Neuronal stem cell (in vitro differentiated cells): ENCODE measurements around the gene MYO3B.
"Not testable (repeated sequence)": the region's sequence is repeated elsewhere in the genome, so short reads cannot be mapped to it uniquely, and the experiment has no call there.

Source experiments
- DNase-seq: peaks from one replicate; pipeline ENCODE4 v3.0.0-alpha.2; 2013; ENCODE audit warnings: low spot score
- H2AFZ ChIP-seq: one replicate; pipeline ENCODE4 v1.6.1; 2013; ENCODE audit warnings: mild to moderate bottlenecking, low read length, inconsistent platforms
- H2AK5ac ChIP-seq: 2 replicates; pipeline ENCODE4 v1.6.1; 2013; ENCODE audit warnings: low read depth, mild to moderate bottlenecking, inconsistent platforms, low read length, moderate library complexity, mixed read lengths
- H2BK120ac ChIP-seq: 2 replicates; pipeline ENCODE4 v1.6.1; 2013; ENCODE audit warnings: low read depth, mild to moderate bottlenecking, inconsistent platforms, low read length, moderate library complexity, mixed read lengths
- H2BK12ac ChIP-seq: one replicate; pipeline ENCODE4 v1.6.1; 2013; ENCODE audit warnings: low read length, inconsistent platforms
- H2BK15ac ChIP-seq: 2 replicates; pipeline ENCODE4 v1.6.1; 2013; ENCODE audit warnings: mild to moderate bottlenecking, low read length, inconsistent platforms, mixed read lengths
- H2BK5ac ChIP-seq: one replicate; pipeline ENCODE4 v1.6.1; 2013; ENCODE audit warnings: inconsistent platforms, mild to moderate bottlenecking, low read length, moderate library complexity
- H3K14ac ChIP-seq: one replicate; pipeline ENCODE4 v1.6.1; 2013; ENCODE audit warnings: low read length, inconsistent platforms
- H3K18ac ChIP-seq: 2 replicates; pipeline ENCODE4 v1.6.1; 2013; ENCODE audit warnings: low read length, inconsistent platforms
- H3K23ac ChIP-seq: 2 replicates; pipeline ENCODE4 v1.6.1; 2013; ENCODE audit warnings: low read depth, mild to moderate bottlenecking, mixed read lengths, low read length, inconsistent platforms; ENCODE audit not compliant: poor library complexity
- H3K27ac ChIP-seq: replicated peaks from 3 replicates; pipeline ENCODE4 v1.5.1; 2013; ENCODE audit warnings: low read length, inconsistent platforms
- H3K27me3 ChIP-seq, 3 experiments: 2 replicates each; pipeline ENCODE4 v1.6.1; 2013; ENCODE audit warnings: low read length in 3 of 3, mild to moderate bottlenecking in 2 of 3, inconsistent platforms in 1 of 3, low read depth in 1 of 3, mixed read lengths in 1 of 3, moderate library complexity in 1 of 3; ENCODE audit not compliant: control insufficient read depth in 3 of 3, insufficient read depth in 3 of 3
- H3K36me3 ChIP-seq, 2 donors: replicated peaks in 1 of 2; 2 replicates each; pipeline ENCODE4 v1.6.1; 2013; ENCODE audit warnings: low read length in 2 of 2; ENCODE audit not compliant: control insufficient read depth in 2 of 2, insufficient read depth in 2 of 2
- H3K4ac ChIP-seq: 2 replicates; pipeline ENCODE4 v1.6.1; 2013; ENCODE audit warnings: inconsistent platforms, mild to moderate bottlenecking, low read length, moderate library complexity
- H3K4me1 ChIP-seq, 2 donors: 1 replicate in 1 of 2; 2 replicates in 1 of 2; pipeline ENCODE4 v1.6.1; 2013; ENCODE audit warnings: low read length in 2 of 2, low read depth in 1 of 2; ENCODE audit not compliant: control insufficient read depth in 2 of 2, insufficient read depth in 1 of 2
- H3K4me2 ChIP-seq: one replicate; pipeline ENCODE4 v1.6.1; 2013; ENCODE audit warnings: mild to moderate bottlenecking, low read length, inconsistent platforms; ENCODE audit not compliant: insufficient read depth, poor library complexity, severe bottlenecking
- H3K4me3 ChIP-seq, 2 donors: 2 replicates each; pipeline ENCODE4 v1.5.1; 2013; ENCODE audit warnings: low read length in 2 of 2, mild to moderate bottlenecking in 2 of 2, inconsistent platforms in 1 of 2, moderate library complexity in 1 of 2
- H3K79me1 ChIP-seq: one replicate; pipeline ENCODE4 v1.6.1; 2013; ENCODE audit warnings: low read depth, mild to moderate bottlenecking, inconsistent platforms, low read length, moderate library complexity
- H3K9ac ChIP-seq: one replicate; pipeline ENCODE4 v1.6.1; 2013; ENCODE audit warnings: mild to moderate bottlenecking, low read depth, low read length, inconsistent platforms; ENCODE audit not compliant: poor library complexity
- H3K9me3 ChIP-seq, 2 donors: replicated peaks in 1 of 2; 2 replicates each; pipeline versions ENCODE3 to v1.6.1; 2013; ENCODE audit warnings: low read length in 2 of 2, mild to moderate bottlenecking in 2 of 2, inconsistent platforms in 1 of 2, low read depth in 1 of 2, mixed read lengths in 1 of 2, moderate library complexity in 1 of 2; ENCODE audit not compliant: control insufficient read depth in 2 of 2, insufficient read depth in 1 of 2
- H4K8ac ChIP-seq: one replicate; pipeline ENCODE4 v1.6.1; 2013; ENCODE audit warnings: low read depth, mild to moderate bottlenecking, inconsistent platforms, low read length, moderate library complexity
- H4K91ac ChIP-seq: one replicate; pipeline ENCODE4 v1.6.1; 2013; ENCODE audit warnings: low read length, low read depth, mild to moderate bottlenecking, inconsistent platforms; ENCODE audit not compliant: poor library complexity
- WGBS, 2 donors: extraction: QIAGEN DNeasy Blood & Tissue Kit; methylation state at CpG; one replicate each; pipeline ENCODE4 v1.1.7; 2013; ENCODE audit warnings: missing lambda C conversion rate in 2 of 2, mixed read lengths in 1 of 2; ENCODE audit not compliant: insufficient read length in 2 of 2, insufficient replicate concordance in 1 of 2; ENCODE audit errors: extremely low coverage in 2 of 2; 5-methylcytosine and 5-hydroxymethylcytosine counted together

The MYO3B gene

GRCh38 chr2:170349269-170349668 lies 171.3 kb downstream of the MYO3B start:
- H3K79me1 ChIP-seq, H4K91ac ChIP-seq, H2BK15ac ChIP-seq, H3K27me3 ChIP-seq, H2BK120ac ChIP-seq, H3K14ac ChIP-seq, H3K9ac ChIP-seq, H3K4me3 ChIP-seq, H2BK12ac ChIP-seq, H3K23ac ChIP-seq, H3K27ac ChIP-seq, H4K8ac ChIP-seq, H2AK5ac ChIP-seq, DNase-seq, H3K18ac ChIP-seq, H3K4ac ChIP-seq, H3K4me1 ChIP-seq, H2BK5ac ChIP-seq, H3K9me3 ChIP-seq, H3K4me2 ChIP-seq, H2AFZ ChIP-seq, H3K36me3 ChIP-seq: not testable (repeated sequence)
- no CpG with 5 or more reads among the region's 5 CpGs for WGBS, 2 donors

GRCh38 chr2:170350929-170351826 lies 173.2 kb downstream of the MYO3B start:
- Histone ChIP-seq H3K79me1 (no peaks in the 10 kb centered on the region), H3K23ac (no peak overlapping the region), H3K27me3 (no peaks in the 10 kb centered on the region), H3K4me1 (peaks cover 9 to 15% of the 10 kb centered on the region in 2 donors), H3K27ac (no peak overlapping the region), H3K18ac (peak overlapping the region; percentile 36), H4K8ac (no peak overlapping the region), H3K9me3 (no peaks in the 10 kb centered on the region), H3K4me2 (no peak overlapping the region), H3K4me3 (no peak overlapping the region), H4K91ac (no peak overlapping the region), H2AK5ac (no peak overlapping the region), H2BK5ac (no peak overlapping the region), H3K4ac (no peak overlapping the region), H3K36me3 (no peaks in the 10 kb centered on the region), H2BK120ac (no peak overlapping the region), H2AFZ (no peak overlapping the region), H2BK15ac (no peak overlapping the region), H3K9ac (no peak overlapping the region), H3K14ac (no peak overlapping the region), H2BK12ac (no peak overlapping the region)
- DNase-seq = no peak
- no CpG with 5 or more reads among the region's 4 CpGs for WGBS, 2 donors

- H2BK12ac ChIP-seq = no peak overlapping the region
- H3K14ac ChIP-seq = no peak overlapping the region
- peak overlapping the region; percentile 89 for H3K27ac ChIP-seq
- H3K27me3 ChIP-seq = no peaks in the 10 kb centered on the region
- no peak overlapping the region for H3K4ac ChIP-seq
- H2AFZ ChIP-seq = no peak overlapping the region
- no peak overlapping the region for H3K23ac ChIP-seq
- H3K79me1 ChIP-seq = no peaks in the 10 kb centered on the region
- H3K4me2 ChIP-seq = no peak overlapping the region
- WGBS, 2 donors = no CpG with 5 or more reads among the region's 2 CpGs
- no peak overlapping the region for H2BK15ac ChIP-seq
- H2BK5ac ChIP-seq = no peak overlapping the region
- H3K36me3 ChIP-seq = no peaks in the 10 kb centered on the region
- no peak overlapping the region for H4K8ac ChIP-seq
- DNase-seq = no peak
- no peak overlapping the region for H4K91ac ChIP-seq
- H3K4me3 ChIP-seq = no peak overlapping the region
- no peaks in the 10 kb centered on the region for H3K9me3 ChIP-seq
- H3K4me1 ChIP-seq = peaks cover 9 to 15% of the 10 kb centered on the region in 2 donors
- H3K18ac ChIP-seq = no peak overlapping the region
- no peak overlapping the region for H2BK120ac ChIP-seq
- H3K9ac ChIP-seq = no peak overlapping the region
- no peak overlapping the region for H2AK5ac ChIP-seq
Observed at GRCh38 chr2:170353723-170354122, 175.8 kb downstream of the MYO3B start.

DNA sequence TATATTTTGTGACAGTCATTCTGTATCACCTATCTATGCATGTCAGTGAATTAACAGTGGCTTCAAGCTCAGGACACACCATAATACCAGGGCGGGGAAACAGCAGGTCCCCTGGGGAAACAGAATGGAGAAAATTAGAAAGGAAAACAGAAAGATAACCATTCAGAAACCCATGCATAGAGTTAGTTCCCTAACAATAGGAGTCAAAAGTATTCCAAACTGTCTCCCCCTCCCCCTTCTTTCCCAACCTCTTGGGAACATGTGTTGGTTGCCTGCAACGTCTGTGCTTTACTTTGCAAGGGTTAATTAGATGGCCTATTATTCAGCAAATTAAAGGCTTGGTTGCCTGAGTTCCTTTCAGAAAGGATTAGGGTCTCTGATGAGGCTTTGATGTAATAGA lies 176.4 kb downstream of the MYO3B start:
- no peak overlapping the region for H3K9ac ChIP-seq
- no peak overlapping the region for H2BK120ac ChIP-seq
- no peak overlapping the region for H2BK5ac ChIP-seq
- H3K27ac ChIP-seq = peak overlapping the region; percentile 95
- no peaks in the 10 kb centered on the region for H3K36me3 ChIP-seq
- no peak overlapping the region for H3K4ac ChIP-seq
- H3K79me1 ChIP-seq = no peaks in the 10 kb centered on the region
- H2BK12ac ChIP-seq = no peak overlapping the region
- peak overlapping the region; percentile 51 for H2AFZ ChIP-seq
- H3K4me3 ChIP-seq = no peak overlapping the region
- H4K91ac ChIP-seq = no peak overlapping the region
- no peak overlapping the region for H3K4me2 ChIP-seq
- no peak overlapping the region for H2AK5ac ChIP-seq
- H2BK15ac ChIP-seq = no peak overlapping the region
- no peaks in the 10 kb centered on the region for H3K27me3 ChIP-seq
- H3K23ac ChIP-seq = no peak overlapping the region
- no peaks in the 10 kb centered on the region for H3K9me3 ChIP-seq
- H3K4me1 ChIP-seq = peaks cover 9 to 17% of the 10 kb centered on the region in 2 donors
- no peak overlapping the region for H3K14ac ChIP-seq
- H3K18ac ChIP-seq = no peak overlapping the region
- DNase-seq = peak; percentile 86
- H4K8ac ChIP-seq = no peak overlapping the region
- WGBS, 2 donors = no CpG with 5 or more reads among the region's 2 CpGs
